ENCODE data around the gene CACNB2. TPM values are rescaled to one million over a fixed set of nuclear protein-coding genes. Genes with fewer than 3 reads are reported as not detected.

CACNB2 gene
- total RNA-seq, 4 donors from 2014 or later: 1.6 to 13.8 (median 5.0) TPM

- H3K4me1 ChIP-seq: peaks cover 0 to 7% (median 0%) of the 10 kb centered on the region in 4 donors
- 35 to 40% methylated on average over 8 of the region's 8 CpGs for WGBS, 2 donors
- TF ChIP-seq POLR2A (IDR thresholded peaks at IDR 0.05): no peak
- no peak for TF ChIP-seq CTCF (IDR thresholded peaks at IDR 0.05)
- no peak for TF ChIP-seq EP300 (IDR thresholded peaks at IDR 0.05)
- DNase-seq (ENCODE audit: low spot score in 2 of 2): no peak
- H3K4me3 ChIP-seq: peak overlapping the region in 1 of 4 donors; percentile 6
- H3K36me3 ChIP-seq: no peaks in the 10 kb centered on the region
- H3K27ac ChIP-seq: no peak overlapping the region
- H3K27me3 ChIP-seq: no peaks in the 10 kb centered on the region
- H3K9me3 ChIP-seq: no peaks in the 10 kb centered on the region
Measured at GRCh38 chr10:18334116-18334867, 194.1 kb downstream of the CACNB2 start.

DNA sequence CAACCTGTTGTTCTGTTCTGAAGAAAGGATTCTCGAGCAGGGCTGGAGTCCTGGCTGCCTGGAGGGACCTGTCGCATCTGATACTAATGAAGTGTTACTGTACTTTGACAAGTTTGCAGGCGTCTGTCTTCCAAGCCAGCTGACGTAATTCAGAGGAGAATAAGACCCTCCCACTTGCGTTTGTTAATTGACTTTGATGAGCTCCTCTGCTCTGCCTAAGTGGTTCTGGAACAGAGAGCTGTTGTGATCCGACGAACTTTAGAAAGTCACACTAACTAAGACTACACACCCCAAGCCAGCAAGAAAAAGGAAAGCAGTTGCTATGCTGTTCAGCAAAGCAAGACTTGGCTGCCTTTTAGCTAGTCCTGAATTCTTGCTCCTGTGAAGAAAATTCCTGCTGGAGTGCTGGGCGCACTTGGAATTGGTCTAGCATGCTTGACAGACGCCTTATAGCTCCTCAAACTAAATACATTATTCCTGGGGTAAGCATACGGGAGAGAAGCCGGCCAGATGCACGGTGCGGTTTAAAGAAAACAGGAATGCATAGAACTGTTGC lies 200.3 kb downstream of the CACNB2 start:
- 14 to 23% methylated on average over 13 of the region's 13 CpGs for WGBS, 2 donors
- H3K9me3 ChIP-seq: no peaks in the 10 kb centered on the region
- H3K4me1 ChIP-seq: no peaks in the 10 kb centered on the region
- no peaks in the 10 kb centered on the region for H3K36me3 ChIP-seq
- H3K4me3 ChIP-seq: peak overlapping the region in 3 of 4 donors; percentile 19 to 44 (median 30)
- no peak overlapping the region for H3K27ac ChIP-seq
- DNase-seq (ENCODE audit: low spot score in 2 of 2): no peak
- TF ChIP-seq CTCF (IDR thresholded peaks at IDR 0.05) (no peak), POLR2A (IDR thresholded peaks at IDR 0.05) (no peak), EP300 (IDR thresholded peaks at IDR 0.05) (no peak)
- no peaks in the 10 kb centered on the region for H3K27me3 ChIP-seq

- Histone ChIP-seq H3K27me3 (no peaks in the 10 kb centered on the region), H3K9me3 (no peaks in the 10 kb centered on the region), H3K4me1 (no peaks in the 10 kb centered on the region), H3K27ac (no peak overlapping the region), H3K36me3 (no peaks in the 10 kb centered on the region), H3K4me3 (peak overlapping the region in 3 of 4 donors; percentile 19 to 44 (median 30))
- no peak for DNase-seq (ENCODE audit: low spot score in 2 of 2)
- WGBS, 2 donors: 28 to 29% methylated on average over 1 of the region's 1 CpG
- no peak for TF ChIP-seq POLR2A (IDR thresholded peaks at IDR 0.05)
- no peak for TF ChIP-seq EP300 (IDR thresholded peaks at IDR 0.05)
- TF ChIP-seq CTCF (IDR thresholded peaks at IDR 0.05): no peak
Measured at GRCh38 chr10:18341055-18341454, 200.8 kb downstream of the CACNB2 start.

DNA sequence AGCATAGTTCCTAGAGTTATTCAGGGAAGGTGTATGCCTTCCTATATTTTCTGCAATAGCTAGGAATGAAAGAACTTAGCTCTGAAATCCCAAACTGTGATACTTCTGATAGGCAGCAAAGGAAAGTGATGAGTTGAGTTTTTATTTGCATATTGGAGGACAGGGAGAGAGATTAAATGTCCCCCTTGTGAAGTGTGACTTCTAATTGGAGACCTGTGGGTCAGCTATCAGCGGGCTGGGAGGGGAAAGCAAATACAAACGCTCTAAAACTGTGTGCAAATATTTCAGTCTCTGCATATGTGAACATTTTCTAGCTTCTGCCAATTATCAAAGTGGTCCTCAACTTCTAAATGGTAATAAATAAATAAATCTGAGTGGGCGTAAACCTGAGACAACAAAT lies 203.3 kb downstream of the CACNB2 start:
- DNase-seq (ENCODE audit: low spot score in 2 of 2): no peak
- WGBS, 2 donors: 73 to 81% methylated on average over 3 of the region's 3 CpGs
- Histone ChIP-seq H3K36me3 (no peaks in the 10 kb centered on the region), H3K27me3 (no peaks in the 10 kb centered on the region), H3K4me3 (no peak overlapping the region), H3K4me1 (no peaks in the 10 kb centered on the region), H3K27ac (no peak overlapping the region), H3K9me3 (no peaks in the 10 kb centered on the region)
- TF ChIP-seq POLR2A (IDR thresholded peaks at IDR 0.05): no peak
- TF ChIP-seq EP300 (IDR thresholded peaks at IDR 0.05): no peak
- no peak for TF ChIP-seq CTCF (IDR thresholded peaks at IDR 0.05)

GRCh38 chr10:18345308-18345707 lies 205.1 kb downstream of the CACNB2 start:
- Histone ChIP-seq H3K4me1 (no peaks in the 10 kb centered on the region), H3K4me3 (no peak overlapping the region), H3K9me3 (no peaks in the 10 kb centered on the region), H3K27ac (no peak overlapping the region), H3K36me3 (no peaks in the 10 kb centered on the region), H3K27me3 (no peaks in the 10 kb centered on the region)
- no peak for TF ChIP-seq EP300 (IDR thresholded peaks at IDR 0.05)
- no peak for TF ChIP-seq POLR2A (IDR thresholded peaks at IDR 0.05)
- no peak for TF ChIP-seq CTCF (IDR thresholded peaks at IDR 0.05)
- no peak for DNase-seq (ENCODE audit: low spot score in 2 of 2)
- 84 to 89% methylated on average over 3 of the region's 3 CpGs for WGBS, 2 donors

Data from tibial nerve (tissue), 4 donors.